GM19438 (cell line): ENCODE measurements around the gene LAS1L.
"Not testable (repeated sequence)": the region's sequence is repeated elsewhere in the genome, so short reads cannot be mapped to it uniquely, and the experiment has no call there.

ENCODE experiments used
- ATAC-seq: cut with Tn5 transposase; IDR thresholded peaks from one replicate; pipeline ENCODE4 v1.9.1; 2021; ENCODE audit warnings: low read depth; ENCODE audit not compliant: unreplicated experiment

Gene LAS1L

DNA sequence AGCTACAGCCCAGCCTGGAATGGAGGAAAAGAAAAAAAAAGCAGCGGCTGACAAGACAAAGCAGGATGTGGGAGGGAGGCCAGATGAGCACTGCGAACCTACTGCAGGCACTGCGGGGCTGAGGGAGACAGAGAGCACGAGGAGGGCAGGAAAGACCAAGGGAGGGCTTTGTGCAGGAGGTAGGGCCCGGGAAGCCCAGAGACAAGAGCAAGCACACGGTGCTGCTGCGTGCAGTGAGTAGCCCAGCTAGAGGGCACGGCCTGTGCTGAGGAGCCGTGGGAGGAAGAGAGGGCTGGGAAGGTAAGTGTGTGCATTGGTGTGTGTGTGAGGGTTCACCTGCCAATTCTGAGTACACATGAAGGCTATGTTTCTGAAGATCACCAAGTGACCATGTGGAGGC, 15.6 kb downstream of the LAS1L start:
- not testable (repeated sequence) for ATAC-seq

GRCh38 chrX:65517923-65518322, 16.7 kb downstream of the LAS1L start:
- no peak for ATAC-seq

- no peak for ATAC-seq
Observed at GRCh38 chrX:65516756-65517155, 17.8 kb downstream of the LAS1L start.

DNA sequence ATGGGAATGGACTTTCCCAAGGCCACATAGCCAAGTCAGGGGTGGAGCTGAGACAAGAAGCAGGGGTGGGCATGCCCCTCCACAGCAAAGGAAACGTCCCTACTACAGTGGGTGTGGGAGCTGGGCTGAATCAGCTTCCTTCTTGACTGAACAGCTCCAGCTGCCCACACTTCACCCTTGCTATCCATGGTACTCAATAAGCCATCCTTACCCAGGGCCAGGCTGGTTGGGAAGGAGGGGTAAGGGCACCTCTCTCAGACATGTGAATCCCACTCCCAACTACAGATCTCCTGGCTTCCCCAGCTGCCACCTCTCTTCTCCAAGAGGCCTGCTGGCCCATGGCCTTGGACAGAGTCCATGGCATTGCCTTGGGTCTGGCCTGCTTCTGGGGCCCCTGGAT, 21.0 kb downstream of the LAS1L start:
- ATAC-seq = no peak

DNA sequence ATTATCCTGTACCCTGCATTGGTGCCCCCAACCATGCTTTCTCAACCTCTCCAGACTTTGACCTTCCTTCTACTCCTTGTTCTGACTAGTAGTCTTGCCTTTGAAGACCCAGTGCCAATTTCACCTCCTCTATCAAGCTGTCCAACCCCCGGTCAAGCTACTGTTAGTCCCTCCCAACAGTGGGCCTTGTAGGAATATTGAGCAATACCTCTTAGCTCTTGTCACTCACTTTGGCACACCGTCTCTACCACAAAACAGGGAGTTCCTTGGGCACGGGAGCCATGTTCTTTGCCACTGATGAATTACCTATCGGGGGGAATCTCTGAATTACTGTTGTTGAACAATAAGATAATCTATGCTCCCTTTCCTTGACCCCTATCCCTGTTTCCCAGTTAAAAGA, 25.2 kb downstream of the LAS1L start:
- ATAC-seq = no peak

- ATAC-seq = no peak
Observed at GRCh38 chrX:65508851-65509250, 25.7 kb downstream of the LAS1L start.

DNA sequence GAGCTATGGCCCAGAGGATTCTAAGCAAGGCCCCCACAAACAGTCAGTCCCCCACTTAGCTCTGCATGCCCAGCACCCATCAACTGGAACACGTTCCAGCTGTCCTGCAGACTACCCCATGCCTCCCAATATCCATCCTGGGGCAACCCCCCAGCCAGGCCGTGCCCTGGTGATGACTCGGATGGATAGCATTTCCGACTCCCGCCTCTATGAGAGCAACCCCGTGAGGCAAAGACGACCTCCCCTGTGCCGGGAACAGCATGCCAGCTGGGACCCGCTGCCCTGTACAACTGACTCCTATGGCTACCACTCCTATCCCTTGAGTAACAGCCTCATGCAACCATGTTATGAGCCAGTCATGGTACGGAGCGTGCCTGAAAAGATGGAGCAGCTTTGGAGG, 32.0 kb downstream of the LAS1L start:
- no peak for ATAC-seq

DNA sequence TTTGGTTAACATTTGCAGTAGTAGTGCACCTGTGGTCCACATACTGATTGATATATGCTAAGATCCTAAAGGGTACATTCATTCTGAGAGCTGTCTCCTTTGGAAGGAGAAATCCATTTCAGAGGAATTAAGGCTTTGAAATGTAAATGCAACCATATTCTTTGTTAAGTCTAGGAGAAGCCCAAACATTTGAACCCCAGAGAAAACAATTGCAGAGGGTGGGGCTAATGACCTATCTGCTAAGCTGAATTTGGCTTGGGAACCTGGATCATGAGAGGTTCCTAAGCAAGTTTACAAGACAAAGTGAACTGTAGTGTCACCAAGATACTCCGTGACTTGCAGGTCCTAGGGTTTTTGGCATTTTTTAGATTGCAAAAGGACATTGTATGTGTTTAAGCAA, 41.2 kb downstream of the LAS1L start:
- ATAC-seq = no peak

DNA sequence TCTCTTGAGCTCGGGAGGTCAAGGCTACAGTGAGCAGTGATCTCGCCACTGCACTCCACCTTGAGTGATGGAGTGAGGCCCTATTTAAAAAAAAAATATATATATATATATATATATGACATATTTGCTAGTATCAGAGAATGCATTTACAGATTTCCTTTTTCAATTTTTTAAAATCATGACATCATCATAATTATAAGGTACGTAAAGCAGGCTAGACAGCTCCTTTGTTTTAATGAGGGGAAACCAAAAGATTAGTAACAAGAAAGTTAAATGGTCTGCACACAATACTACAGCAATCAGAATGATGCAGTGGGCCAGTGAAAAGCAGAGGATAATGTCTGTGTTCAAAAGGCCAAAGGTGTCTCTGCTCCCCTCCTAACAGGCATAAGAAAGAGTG, 43.0 kb downstream of the LAS1L start:
- ATAC-seq = no peak

- ATAC-seq = no peak
Observed at GRCh38 chrX:65488495-65488894, 46.1 kb downstream of the LAS1L start.

GRCh38 chrX:65480960-65481359, 53.6 kb downstream of the LAS1L start:
- ATAC-seq = no peak

- not testable (repeated sequence) for ATAC-seq
Observed at GRCh38 chrX:65479102-65479501, 55.5 kb downstream of the LAS1L start.

DNA sequence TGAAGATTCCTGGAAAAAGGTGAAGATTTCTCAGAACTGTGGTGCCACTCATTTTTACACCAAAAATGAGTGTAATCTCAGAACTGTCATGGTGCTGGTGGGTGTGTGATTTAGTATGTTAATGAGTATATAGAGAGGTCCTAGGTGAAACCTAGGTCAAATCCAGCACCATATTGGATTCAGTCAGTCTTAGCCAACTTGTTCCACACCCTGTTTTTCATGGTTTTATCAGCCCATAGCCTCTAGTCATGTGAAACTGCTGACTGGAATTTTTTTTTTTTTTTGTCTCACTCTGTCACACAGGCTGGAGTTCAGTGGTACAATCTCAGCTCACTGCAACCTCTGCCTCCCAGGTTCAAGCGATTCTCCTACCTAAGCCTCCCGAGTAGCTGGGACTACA, 58.0 kb downstream of the LAS1L start:
- ATAC-seq = no peak

DNA sequence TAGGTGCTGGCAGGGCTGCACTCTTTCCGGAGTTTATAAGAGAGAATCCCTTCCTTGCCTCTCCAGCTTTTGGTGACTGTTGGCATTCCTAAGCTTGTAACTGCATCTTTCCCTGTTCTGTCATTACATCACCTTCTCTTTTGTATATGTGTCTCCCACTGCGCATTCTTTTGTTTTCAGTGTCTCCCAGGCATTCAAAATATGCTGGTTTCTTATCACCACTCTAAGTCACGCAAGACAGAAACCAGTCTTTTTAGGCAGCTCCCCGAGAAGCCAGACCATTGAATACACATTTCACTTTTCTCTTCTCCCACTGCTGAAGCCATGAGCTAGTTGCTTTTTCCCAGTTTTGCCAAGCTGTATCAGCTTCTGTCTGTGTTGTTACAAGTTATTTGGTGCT, 71.0 kb downstream of the LAS1L start:
- ATAC-seq = no peak
